ENCODE data around the gene STAG1.
"Not testable (repeated sequence)": the region's sequence is repeated elsewhere in the genome, so short reads cannot be mapped to it uniquely, and the experiment has no call there.

Gene STAG1

DNA sequence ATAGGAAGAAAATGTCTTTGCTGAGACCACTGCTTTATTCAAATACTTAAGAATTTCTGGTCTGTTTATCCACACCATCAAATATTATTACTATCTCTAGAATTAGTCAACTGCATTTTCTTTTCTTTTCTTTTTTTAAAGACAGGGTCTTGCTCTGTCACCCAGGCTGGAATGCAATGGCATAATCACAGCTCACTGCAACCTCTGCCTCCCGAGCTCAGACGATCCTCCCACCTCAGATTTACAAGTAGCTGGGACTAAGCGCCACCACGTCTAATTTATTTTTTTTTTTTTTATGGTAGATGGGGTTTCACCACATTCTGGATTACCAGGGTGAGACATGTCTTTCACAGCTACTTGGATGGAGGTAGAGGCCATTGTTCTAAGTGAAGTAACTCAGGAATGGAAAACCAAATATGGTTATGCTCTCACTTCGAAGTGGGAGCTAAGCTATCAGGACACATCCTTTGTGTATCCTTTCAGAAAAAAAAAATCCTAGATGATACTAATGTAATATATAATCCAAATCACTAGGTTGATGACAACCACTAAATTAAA, 52.8 kb downstream of the STAG1 start:
- DNase-seq, result no peak

GRCh38 chr3:136698361-136698760, 53.8 kb downstream of the STAG1 start:
- DNase-seq, result no peak

- DNase-seq, result no peak
Measured at GRCh38 chr3:136696797-136697196, 55.4 kb downstream of the STAG1 start.

DNA sequence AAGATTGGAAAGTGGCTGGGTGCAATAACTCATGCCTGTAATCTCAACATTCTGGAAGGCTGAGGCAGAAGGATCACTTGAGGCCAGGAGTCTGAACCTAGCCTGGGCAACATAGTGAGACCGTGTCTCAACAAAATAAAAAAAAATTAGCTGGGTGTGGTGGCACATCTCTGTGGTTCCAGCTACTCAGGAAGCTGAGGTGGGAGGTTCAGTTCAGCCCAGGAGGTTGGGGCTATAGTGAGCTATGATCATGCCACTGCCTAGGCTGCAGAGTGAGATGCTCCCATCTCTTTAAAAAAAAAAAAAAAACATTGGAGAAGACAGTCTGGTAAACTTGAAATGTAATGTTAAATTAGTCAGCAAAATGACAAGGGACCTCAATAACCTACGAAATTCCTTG, 57.9 kb downstream of the STAG1 start:
- DNase-seq, result peak; percentile 8

DNA sequence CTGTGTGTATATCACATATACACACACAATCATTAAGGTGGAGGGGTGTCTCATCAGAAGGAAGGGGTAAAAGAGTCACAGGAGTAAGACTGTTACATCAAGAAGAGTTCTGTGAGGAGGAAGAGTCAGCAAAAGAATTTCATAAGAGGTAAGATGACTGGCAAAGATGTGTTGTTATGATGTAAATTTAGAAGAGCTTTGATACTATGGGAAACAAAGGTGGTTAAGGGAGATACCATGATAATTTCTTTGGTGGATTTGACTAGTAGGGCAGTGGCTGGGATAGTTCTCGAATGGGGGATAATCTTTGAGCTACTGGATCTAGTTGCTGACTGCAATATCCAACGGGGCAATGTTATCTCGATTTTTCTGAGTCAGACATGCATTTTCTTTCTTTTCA, 61.6 kb downstream of the STAG1 start:
- no peak for DNase-seq

DNA sequence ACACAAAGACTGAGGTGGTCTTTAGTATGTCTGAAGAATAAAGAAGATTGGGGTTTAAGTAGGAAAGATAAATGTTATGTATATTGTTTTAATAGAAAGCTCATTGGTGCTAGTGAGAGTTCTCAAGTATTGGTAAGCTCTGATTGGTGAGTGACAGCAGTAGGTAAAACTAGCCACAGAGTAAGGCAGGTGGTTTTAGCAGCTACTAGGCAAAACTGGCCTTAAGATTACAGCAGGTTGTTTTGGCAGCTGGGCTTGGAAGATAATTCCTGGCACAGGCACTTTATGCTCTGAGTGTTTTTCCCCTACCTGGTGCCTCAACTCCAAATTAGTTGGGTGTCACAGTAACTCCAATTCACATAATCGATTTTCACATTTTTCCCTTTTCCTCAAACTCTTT, 66.3 kb downstream of the STAG1 start:
- no peak for DNase-seq

- no peak for DNase-seq
Measured at GRCh38 chr3:136682740-136683312, 69.4 kb downstream of the STAG1 start.

DNA sequence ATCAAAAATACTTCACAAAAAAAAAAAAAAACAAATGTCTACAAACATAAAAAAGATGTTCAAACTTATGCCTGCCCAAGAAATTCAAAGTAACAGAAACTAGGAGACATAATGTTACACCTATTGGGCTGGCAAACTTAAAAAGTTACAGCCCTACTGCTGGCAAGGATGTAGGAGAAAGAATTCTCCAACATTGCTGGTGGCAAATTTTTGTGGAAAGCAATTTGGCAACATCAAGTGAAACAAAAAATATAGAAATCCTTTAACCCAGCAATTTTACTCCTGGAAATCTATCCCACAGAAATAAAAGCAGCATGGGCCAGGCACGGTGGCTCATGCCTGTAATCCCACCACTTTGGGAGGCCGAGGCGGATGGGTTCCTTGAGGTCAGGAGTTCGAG, 73.2 kb downstream of the STAG1 start:
- DNase-seq, result no peak

GRCh38 chr3:136676009-136676408, 76.2 kb downstream of the STAG1 start:
- DNase-seq, result no peak

DNA sequence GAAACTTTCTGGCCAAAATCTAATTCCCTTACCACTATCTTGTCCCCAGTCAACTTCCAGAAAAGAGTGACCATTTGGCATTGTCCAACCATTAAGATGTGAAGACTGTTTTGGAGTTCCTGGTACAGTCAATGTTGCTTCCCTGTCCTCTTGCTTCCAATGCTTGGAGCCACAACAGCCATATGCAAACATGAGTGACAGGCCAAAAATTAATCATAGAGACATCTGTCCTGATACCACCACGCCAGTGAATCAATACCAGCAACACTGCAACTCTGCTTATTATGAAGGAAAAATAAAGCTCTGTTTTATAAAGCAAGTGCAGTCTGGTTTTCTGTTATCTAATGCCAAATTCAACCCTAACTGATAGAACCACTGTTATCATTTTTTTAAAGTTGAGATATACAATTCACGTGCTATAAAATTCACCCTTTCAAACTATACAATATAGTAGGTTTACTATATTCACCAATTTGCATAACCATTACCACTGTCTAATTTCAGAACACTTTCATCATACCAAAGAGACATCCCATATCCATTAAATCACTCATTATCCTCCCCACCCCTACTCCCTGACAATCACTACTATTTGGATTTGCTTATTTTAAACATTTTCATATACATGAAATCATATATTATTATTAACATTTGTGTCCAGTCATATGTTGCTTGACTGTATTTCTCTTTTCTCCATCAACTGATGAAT, 76.9 kb downstream of the STAG1 start:
- DNase-seq, result no peak

- no peak for DNase-seq
Measured at GRCh38 chr3:136672457-136672856, 79.7 kb downstream of the STAG1 start.

- DNase-seq, result no peak
Measured at GRCh38 chr3:136671921-136672320, 80.3 kb downstream of the STAG1 start.

DNA sequence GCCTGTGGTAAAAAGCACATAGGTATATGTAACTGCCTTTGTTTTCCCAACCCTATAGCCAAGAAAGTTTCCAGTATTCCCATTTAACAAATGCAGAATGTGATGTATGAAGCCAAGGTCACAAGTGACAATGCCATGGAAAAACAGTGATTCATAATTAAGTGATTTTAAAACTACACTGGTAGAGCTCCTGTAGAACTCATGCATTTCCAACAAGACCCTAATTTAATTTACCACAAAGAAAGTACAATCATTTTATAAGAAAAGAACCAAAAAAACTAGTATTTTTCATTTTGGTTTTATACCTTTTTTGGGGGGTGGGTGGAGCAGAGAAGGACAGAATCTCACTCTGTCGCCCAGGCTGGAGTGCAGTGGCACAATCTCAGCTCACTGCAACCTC, 82.0 kb downstream of the STAG1 start:
- DNase-seq, result no peak

- no peak for DNase-seq
Measured at GRCh38 chr3:136667081-136667480, 85.1 kb downstream of the STAG1 start.

DNA sequence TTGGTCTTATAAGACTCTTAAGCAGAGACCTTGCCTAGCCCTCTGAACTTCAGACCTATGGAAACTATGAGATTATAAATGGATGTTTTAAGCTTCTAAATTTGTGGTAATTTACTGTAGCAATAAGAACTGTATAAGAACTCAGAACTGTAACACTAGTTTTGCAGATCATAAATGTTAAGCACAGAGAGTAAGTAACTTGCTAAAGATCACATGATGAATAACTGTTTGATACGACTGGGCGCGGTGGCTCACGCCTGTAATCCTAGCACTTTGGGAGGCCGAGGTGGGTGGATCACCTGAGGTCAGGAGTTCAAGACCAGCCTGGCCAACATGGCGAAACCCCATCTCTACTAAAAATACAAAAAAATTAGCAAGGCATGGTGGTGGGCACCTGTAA, 85.9 kb downstream of the STAG1 start:
- DNase-seq, result not testable (repeated sequence)

DNA sequence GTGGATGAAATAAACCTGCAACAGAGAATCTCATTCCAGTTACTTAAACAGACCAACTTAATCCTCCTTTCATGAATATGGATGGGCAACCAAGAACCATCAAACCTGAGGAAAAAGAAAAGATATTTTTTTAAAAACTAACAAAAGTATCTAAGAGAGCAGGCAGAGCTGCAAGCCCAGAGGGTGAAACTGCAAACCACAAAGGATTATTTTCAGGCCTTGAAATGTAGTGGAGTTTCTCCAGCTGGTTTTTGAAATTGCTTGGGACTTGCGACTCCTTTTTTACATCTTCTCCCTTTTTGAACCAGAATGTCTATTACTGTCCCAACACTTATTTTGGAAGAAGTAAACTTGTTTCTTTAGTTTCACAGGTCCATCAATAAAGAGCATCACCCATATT, 87.4 kb downstream of the STAG1 start:
- DNase-seq, result no peak

DNA sequence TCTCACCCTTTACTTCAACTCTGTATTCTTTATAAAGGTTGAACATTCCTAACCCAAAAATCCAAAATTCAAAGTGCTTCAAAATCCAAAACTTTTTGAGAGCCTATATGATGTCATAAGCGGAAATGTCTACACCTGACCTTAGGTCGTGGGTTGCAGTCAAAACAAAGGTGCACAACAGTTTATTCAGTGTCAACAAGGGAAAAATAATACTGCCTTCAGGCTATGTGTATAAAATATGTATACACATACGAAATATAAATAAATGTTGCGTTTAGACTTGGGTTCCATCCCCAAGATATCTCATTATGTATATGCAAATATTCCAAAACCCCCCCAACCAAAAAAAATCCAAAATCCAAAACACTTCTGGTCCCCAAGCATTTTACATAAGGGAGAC, 90.9 kb downstream of the STAG1 start:
- DNase-seq, result no peak

DNA sequence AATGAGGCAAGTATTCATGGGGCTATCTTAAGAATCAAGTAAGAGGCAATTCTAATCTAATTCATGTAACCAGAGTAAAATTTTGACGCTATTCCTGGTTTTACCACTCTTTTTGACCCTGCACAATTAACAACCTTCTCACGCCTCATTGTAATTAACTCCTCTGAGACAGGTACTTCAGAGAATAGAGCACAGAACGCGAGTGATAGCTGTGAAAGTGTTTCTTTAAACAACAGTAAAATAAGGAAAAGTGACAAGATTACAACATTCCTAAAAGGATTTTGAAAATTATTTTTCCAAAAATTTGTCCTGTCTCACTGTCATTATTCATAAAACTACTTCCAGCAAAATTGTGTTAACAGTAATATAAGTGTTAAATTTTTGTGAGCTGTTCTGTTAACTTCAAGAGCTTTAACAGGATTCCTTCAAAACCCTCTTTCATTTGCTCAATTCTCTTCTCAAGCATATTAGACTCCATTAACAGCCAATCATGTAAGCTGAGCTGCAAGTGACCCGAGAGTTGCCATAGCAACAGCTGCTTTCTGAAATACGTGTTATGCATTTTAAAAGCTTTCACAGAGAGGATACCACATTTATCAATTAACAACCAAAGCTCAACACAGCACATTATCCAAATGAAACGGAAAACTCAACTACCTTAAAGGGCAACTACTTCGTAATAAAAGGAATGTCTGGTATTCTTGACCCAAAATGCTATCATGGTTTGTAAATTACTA, 93.1 kb downstream of the STAG1 start:
- no peak for DNase-seq

- DNase-seq, result no peak
Measured at GRCh38 chr3:136657526-136657925, 94.7 kb downstream of the STAG1 start.

- DNase-seq, result no peak
Measured at GRCh38 chr3:136653628-136654027, 98.5 kb downstream of the STAG1 start.

DNA sequence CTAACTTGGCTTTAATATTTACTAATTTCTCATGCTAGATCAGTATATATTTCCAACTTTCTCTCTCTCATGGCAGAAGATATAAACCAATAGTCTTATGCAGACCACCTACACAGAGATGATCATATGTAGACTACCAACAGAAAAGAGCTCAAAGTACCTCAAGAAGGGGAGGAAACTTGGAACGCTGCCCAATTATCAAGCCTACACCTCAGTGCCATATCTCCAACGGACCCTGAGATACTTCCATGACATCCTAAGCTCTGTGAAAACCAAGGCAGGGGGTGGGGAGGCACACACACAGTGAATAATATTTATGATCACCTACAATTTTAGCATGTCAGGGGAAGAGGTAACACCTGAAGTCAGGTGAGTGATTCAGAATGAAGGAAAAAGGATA, 100.6 kb downstream of the STAG1 start:
- no peak for DNase-seq

GRCh38 chr3:136650461-136650860, 101.7 kb downstream of the STAG1 start:
- DNase-seq, result no peak

GRCh38 chr3:136645915-136646314, 106.3 kb downstream of the STAG1 start:
- no peak for DNase-seq

DNA sequence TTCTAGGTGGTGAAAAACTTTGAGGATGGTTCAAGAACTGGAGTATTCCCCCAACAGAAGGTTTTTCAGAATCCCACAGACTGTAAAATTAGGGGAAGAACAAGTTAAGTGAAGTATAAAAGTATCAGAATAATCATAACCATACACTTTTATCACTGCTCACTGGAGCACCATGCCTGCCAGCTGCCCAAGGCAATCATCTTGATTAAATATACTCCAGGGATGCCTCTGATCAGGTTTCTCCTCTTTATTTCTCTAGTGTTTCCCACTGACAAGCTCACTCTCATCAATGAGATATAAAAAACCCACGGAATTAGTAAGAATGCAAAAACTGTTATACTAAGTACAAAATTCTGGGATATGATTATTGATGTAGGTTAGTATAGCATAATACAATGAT, 108.0 kb downstream of the STAG1 start:
- no peak for DNase-seq
